Fibroblast of pulmonary artery (primary cell): ENCODE measurements around the gene RAP1A.

Source experiments
- DNase-seq: peaks from one replicate; pipeline ENCODE4 v3.0.0-alpha.2; 2010; ENCODE audit warnings: low read depth
- H3K4me3 ChIP-seq: replicated peaks from 2 replicates; pipeline ENCODE4 v1.5.1; 2011; ENCODE audit warnings: low read depth, mild to moderate bottlenecking, control low read depth, low read length, moderate library complexity
- TF ChIP-seq, protein P1 (sequence below): IDR thresholded peaks from 2 replicates; pipeline ENCODE4 v1.5.1; 2011; ENCODE audit warnings: mild to moderate bottlenecking, control low read depth, low read length, inconsistent platforms; ENCODE audit errors: missing control alignments

Gene RAP1A

DNA sequence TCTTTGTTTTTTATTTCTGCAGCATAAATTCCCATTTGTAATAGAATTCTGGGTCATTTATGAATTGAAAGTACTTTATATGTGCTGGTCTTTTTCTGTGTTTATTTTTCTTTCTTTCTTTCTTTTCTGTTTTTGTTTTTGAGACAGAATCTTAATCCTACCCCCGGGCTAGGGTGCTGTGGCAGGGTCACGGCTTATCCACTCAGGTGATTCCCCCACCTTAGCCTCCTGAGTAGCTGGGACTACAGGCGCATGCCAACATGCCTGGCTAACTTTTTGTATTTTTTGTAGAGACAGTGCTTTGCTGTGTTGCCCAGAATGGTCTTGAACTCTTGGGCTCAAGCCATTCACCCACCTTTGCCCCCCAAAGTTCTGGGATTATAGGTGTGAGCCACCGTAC, 18.7 kb downstream of the RAP1A start:
- H3K4me3 ChIP-seq, result no peak overlapping the region
- TF ChIP-seq, protein P1, sequence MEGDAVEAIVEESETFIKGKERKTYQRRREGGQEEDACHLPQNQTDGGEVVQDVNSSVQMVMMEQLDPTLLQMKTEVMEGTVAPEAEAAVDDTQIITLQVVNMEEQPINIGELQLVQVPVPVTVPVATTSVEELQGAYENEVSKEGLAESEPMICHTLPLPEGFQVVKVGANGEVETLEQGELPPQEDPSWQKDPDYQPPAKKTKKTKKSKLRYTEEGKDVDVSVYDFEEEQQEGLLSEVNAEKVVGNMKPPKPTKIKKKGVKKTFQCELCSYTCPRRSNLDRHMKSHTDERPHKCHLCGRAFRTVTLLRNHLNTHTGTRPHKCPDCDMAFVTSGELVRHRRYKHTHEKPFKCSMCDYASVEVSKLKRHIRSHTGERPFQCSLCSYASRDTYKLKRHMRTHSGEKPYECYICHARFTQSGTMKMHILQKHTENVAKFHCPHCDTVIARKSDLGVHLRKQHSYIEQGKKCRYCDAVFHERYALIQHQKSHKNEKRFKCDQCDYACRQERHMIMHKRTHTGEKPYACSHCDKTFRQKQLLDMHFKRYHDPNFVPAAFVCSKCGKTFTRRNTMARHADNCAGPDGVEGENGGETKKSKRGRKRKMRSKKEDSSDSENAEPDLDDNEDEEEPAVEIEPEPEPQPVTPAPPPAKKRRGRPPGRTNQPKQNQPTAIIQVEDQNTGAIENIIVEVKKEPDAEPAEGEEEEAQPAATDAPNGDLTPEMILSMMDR, result no peak
- no peak for DNase-seq

DNA sequence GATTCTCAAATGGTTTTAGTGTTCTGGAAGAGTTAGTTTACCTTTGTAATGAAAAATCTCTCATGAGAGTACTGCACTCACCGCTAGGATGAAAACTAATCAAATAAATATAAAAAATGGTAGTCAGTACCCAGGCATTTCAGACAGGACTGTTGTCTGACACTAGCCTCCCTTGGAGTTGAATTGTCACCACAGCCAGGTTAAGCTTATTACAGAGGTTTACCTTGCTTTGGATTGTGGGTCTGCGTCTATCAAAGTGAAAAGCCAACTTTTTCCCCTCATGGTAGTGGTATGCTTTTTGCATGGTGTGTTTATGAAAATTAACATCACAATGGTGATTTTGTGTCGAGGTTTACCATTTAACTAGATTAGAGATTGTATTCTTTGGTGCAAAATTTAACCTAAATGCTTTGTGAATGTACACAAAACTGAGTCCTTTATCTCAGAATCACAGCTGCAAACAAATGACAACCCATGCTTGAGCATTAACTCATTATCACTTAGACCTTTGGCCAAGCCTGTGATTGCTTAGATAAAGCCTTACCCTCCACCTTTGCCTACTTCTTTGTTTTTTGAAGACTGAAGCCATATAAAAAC, 20.1 kb downstream of the RAP1A start:
- no peak for DNase-seq
- TF ChIP-seq, protein P1, result no peak

DNA sequence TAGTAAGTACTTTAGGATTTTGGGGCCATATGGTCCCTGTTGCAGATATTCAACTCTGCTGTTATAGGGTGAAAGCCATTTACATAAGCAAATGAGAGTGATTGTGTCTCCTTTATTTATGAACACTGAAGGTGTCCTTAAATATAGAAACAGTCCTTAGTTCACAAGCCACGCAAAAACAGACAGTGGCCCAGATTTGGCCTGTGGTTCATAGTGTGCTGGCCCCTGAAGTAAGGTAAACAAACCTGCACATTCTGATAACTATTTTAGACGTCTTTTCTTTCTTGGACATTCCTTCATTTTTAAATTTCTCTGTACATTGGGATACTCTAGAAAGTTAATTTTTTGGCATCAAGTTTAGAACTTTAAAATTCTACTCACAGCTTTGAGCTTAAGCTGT, 23.5 kb downstream of the RAP1A start:
- DNase-seq, result no peak
- H3K4me3 ChIP-seq, result no peak overlapping the region
- TF ChIP-seq, protein P1, result no peak

More for the DNA sequence above, 20.1 kb downstream of the RAP1A start:
- H3K4me3 ChIP-seq, result no peak overlapping the region

DNA sequence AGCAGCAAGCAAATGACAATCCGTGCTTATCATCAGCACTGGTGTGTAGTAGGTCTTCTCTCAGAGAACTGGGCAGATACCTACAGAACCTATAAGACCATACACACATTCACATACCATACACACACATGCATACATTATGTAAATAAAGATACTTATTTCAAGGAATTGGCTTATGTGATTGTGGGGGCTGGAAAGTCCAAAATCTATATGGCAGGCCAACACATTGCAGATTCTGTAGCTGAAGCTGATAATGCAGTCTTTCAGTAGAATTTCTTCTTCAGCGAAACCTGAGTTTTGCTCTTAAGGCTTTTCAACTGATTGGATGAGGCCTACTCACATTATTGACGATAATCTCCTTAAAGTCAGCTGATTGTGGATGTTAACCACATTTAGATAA, 24.1 kb downstream of the RAP1A start:
- H3K4me3 ChIP-seq, result no peak overlapping the region
- no peak for DNase-seq
- TF ChIP-seq, protein P1, result no peak

DNA sequence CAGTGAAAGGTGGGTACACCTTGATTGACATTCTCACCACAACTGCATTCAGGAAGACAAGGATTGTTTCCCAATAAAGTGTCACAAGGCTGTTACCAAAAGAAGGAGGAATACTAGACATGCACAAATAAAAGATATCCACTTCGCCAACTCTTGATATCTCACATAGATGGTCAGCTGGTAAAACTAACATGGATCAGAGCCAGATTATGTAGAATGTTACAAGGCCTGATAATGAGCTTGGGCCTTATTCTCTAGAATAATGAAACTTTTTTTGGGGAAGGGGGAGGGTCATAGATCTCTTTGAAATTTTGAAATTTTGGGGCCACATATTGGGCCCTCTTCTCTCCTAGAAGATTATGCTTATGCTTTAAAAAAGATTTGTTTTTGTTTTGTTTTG, 24.9 kb downstream of the RAP1A start:
- no peak overlapping the region for H3K4me3 ChIP-seq
- no peak for DNase-seq
- TF ChIP-seq, protein P1, result no peak

DNA sequence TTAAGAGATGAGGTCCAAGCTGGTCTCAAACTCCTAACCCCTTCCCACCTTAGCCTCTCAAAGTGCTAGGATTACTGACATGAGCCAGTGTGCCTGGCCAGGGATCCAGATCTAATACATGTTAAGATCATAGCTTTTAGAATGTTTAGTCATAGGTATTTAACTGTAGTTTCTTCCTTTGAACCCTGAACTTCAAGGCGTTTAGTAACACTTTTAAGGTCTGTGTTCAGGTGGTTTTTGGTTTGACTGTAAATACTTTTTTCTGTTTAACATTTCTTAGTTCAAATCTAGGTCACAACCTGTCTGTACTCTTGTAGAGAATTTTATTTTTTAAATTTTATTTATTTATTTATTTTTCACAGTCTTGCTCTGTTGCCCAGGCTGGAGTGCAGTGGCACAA, 28.1 kb downstream of the RAP1A start:
- no peak overlapping the region for H3K4me3 ChIP-seq
- TF ChIP-seq, protein P1, result no peak
- DNase-seq, result no peak

DNA sequence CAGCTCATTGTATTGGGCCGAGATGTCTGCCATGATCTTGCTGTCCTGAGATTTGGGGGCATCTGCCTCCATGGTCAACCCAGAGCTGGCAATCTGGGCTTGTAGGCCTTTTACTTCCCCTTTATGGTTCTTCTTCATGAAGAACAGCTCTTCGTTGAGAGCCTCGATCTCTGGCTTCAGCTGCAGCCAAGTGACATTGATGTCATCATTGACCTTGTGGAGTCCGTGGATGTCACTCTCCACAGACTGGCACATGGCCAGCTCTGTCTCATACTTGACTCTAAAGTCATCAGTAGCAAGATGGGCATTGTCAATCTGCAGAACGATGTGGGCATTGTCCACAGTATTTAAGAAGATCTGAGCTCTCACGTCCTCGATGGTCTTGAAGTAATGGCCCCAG, 29.2 kb downstream of the RAP1A start:
- H3K4me3 ChIP-seq, result no peak overlapping the region
- TF ChIP-seq, protein P1, result no peak
- no peak for DNase-seq
